ENCODE data around the gene TIMM21.

DNA sequence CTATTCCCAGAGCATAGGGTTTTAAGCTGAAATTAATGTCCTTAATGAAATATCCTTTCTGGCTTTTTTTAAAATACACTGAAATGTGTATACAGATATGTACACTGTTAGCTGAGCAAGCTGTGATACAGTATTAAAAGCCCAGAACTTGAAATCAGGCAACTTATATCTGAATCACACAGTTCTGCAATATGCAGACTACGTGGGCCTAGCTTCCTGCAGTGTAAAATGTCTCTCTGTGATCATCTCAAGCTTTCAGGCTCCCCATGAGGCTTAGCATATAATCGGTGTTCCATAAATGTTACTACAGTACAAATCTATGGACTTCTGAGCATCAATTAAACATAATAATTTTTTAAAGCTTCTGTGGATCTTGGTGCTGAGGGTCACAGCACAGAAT lies 8.9 kb upstream of the TIMM21 start:
- TF ChIP-seq JUND (IDR thresholded peaks at IDR 0.05) = no peak
- TF ChIP-seq CTCF (IDR thresholded peaks at IDR 0.05; ENCODE audit: low read depth, low read length, missing input control) = no peak
- no peak for TF ChIP-seq TAF1 (conservative IDR thresholded peaks at IDR 0.05)
- no peak for TF ChIP-seq RAD21 (IDR thresholded peaks at IDR 0.05)
- no peak for TF ChIP-seq MAX (IDR thresholded peaks at IDR 0.05)
- TF ChIP-seq, protein P1, sequence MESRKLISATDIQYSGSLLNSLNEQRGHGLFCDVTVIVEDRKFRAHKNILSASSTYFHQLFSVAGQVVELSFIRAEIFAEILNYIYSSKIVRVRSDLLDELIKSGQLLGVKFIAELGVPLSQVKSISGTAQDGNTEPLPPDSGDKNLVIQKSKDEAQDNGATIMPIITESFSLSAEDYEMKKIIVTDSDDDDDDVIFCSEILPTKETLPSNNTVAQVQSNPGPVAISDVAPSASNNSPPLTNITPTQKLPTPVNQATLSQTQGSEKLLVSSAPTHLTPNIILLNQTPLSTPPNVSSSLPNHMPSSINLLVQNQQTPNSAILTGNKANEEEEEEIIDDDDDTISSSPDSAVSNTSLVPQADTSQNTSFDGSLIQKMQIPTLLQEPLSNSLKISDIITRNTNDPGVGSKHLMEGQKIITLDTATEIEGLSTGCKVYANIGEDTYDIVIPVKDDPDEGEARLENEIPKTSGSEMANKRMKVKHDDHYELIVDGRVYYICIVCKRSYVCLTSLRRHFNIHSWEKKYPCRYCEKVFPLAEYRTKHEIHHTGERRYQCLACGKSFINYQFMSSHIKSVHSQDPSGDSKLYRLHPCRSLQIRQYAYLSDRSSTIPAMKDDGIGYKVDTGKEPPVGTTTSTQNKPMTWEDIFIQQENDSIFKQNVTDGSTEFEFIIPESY (IDR thresholded peaks at IDR 0.05) = no peak
- TF ChIP-seq, protein P2, sequence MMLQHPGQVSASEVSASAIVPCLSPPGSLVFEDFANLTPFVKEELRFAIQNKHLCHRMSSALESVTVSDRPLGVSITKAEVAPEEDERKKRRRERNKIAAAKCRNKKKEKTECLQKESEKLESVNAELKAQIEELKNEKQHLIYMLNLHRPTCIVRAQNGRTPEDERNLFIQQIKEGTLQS (IDR thresholded peaks at IDR 0.05) = no peak
- TF ChIP-seq RXRA (IDR thresholded peaks at IDR 0.05) = no peak
- no peak for TF ChIP-seq GABPA (IDR thresholded peaks at IDR 0.05 in 1 of 2, conservative IDR thresholded peaks at IDR 0.05 in 1 of 2)
- TF ChIP-seq FOXA1 (IDR thresholded peaks at IDR 0.05) = no peak
- TF ChIP-seq HNF4A (conservative IDR thresholded peaks at IDR 0.05) = no peak
- TF ChIP-seq EGR1 (IDR thresholded peaks at IDR 0.05; ENCODE audit: low read depth in 2 of 2) = no peak
- no peak for TF ChIP-seq HNF4G (IDR thresholded peaks at IDR 0.05)
- no peak for TF ChIP-seq REST (IDR thresholded peaks at IDR 0.05)
